Thyroid gland (tissue), 4 donors: ENCODE results near the gene MORN1.

Source experiments
- POLR2A ChIP-seq, 2 donors: fragments of 450-650 bp; IDR thresholded peaks; one replicate each; pipeline ENCODE4 v1.6.1; 2017; ENCODE audit warnings: antibody characterized with exemption in 2 of 2, mild to moderate bottlenecking in 2 of 2, moderate library complexity in 1 of 2
- TF ChIP-seq, protein P1 (sequence below), 6 experiments: fragments of 200-600 bp in 3 of 6; fragments of 450-650 bp in 3 of 6; sonication (generic) in 3 of 6; IDR thresholded peaks; one replicate each; pipeline ENCODE4 v1.5.1; 2016 to 2019; ENCODE audit warnings: antibody characterized with exemption in 6 of 6, mild to moderate bottlenecking in 2 of 6, inconsistent platforms in 1 of 6, moderate library complexity in 1 of 6

DNA sequence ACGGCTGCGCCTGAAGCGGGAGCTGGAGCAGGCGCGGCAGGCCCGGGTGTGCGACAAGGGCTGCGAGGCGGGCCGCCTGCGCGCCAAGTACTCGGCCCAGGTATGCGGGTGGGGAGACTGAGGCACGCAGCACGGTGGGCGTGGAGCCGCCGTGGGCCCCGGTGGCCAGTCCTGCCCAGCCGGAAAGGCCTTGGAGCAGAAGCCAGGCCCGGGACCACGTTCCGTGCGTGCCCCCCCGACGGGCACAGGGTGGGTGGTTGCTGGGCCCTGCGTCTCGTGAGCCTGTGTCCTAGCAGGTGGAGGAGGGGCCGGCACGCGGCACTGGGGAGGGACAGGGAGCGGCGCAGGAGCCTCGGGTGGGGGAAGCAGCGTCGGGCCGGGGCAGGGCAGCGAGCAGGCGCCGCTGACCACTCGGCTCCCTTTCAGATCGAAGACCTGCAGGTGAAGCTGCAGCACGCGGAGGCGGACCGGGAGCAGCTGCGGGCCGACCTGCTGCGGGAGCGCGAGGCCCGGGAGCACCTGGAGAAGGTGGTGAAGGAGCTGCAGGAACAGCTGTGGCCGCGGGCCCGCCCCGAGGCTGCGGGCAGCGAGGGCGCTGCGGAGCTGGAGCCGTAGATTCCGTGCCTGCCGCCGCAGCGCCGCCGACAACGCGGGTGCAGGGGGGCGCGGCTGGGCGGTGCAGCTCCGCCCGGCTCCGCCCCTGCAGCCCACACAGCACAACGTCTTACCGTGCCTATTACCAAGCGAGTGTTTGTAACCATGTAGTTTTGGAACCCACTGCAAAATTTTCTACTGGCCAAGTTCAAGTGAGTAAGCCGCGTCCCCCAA, 85.0 kb downstream of the MORN1 start:
- TF ChIP-seq, protein P1, sequence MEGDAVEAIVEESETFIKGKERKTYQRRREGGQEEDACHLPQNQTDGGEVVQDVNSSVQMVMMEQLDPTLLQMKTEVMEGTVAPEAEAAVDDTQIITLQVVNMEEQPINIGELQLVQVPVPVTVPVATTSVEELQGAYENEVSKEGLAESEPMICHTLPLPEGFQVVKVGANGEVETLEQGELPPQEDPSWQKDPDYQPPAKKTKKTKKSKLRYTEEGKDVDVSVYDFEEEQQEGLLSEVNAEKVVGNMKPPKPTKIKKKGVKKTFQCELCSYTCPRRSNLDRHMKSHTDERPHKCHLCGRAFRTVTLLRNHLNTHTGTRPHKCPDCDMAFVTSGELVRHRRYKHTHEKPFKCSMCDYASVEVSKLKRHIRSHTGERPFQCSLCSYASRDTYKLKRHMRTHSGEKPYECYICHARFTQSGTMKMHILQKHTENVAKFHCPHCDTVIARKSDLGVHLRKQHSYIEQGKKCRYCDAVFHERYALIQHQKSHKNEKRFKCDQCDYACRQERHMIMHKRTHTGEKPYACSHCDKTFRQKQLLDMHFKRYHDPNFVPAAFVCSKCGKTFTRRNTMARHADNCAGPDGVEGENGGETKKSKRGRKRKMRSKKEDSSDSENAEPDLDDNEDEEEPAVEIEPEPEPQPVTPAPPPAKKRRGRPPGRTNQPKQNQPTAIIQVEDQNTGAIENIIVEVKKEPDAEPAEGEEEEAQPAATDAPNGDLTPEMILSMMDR (IDR thresholded peaks at IDR 0.05): no peak
- TF ChIP-seq POLR2A (IDR thresholded peaks at IDR 0.05): no peak
